Muscle layer of colon (tissue), 2 donors: ENCODE results near the gene SP100.
"Not testable (repeated sequence)": the region's sequence is repeated elsewhere in the genome, so short reads cannot be mapped to it uniquely, and the experiment has no call there.

Experiments
- H3K27ac ChIP-seq: one replicate; pipeline ENCODE4 v1.7.0; 2013; ENCODE audit warnings: low read depth, mild to moderate bottlenecking, low read length, moderate library complexity
- H3K27me3 ChIP-seq, 2 donors: one replicate each; pipeline ENCODE4 v1.7.0; 2013; ENCODE audit warnings: low read length in 2 of 2, mild to moderate bottlenecking in 2 of 2; ENCODE audit not compliant: insufficient read depth in 2 of 2, control insufficient read depth in 1 of 2
- H3K36me3 ChIP-seq: one replicate; pipeline ENCODE4 v1.7.0; 2013; ENCODE audit warnings: mild to moderate bottlenecking, low read length; ENCODE audit not compliant: insufficient read depth
- H3K4me1 ChIP-seq: one replicate; pipeline ENCODE4 v1.7.0; 2013; ENCODE audit warnings: mild to moderate bottlenecking, low read length; ENCODE audit not compliant: insufficient read depth
- H3K4me3 ChIP-seq, 2 donors: one replicate each; pipeline ENCODE4 v1.7.0; 2013; ENCODE audit warnings: low read length in 2 of 2, low read depth in 1 of 2, mild to moderate bottlenecking in 1 of 2, moderate library complexity in 1 of 2
- H3K9ac ChIP-seq: one replicate; pipeline ENCODE4 v1.7.0; 2013; ENCODE audit warnings: low read length
- H3K9me3 ChIP-seq: one replicate; pipeline ENCODE4 v1.7.0; 2013; ENCODE audit warnings: mild to moderate bottlenecking, low read length
- donor health status: abdominal sarcoma.
- donor health status: Adenocarcinoma of cecum.

The SP100 gene

GRCh38 chr2:230422149-230422548 lies 6.1 kb downstream of the SP100 start:
- Histone ChIP-seq H3K9me3 (no peaks in the 10 kb centered on the region), H3K36me3 (peaks cover 3% of the 10 kb centered on the region), H3K4me1 (peaks cover 25% of the 10 kb centered on the region), H3K9ac (no peak overlapping the region), H3K27me3 (no peaks in the 10 kb centered on the region), H3K27ac (no peak overlapping the region), H3K4me3 (no peak overlapping the region)

GRCh38 chr2:230423851-230424458 lies 8.0 kb downstream of the SP100 start:
- Histone ChIP-seq H3K27me3 (no peaks in the 10 kb centered on the region), H3K9me3 (no peaks in the 10 kb centered on the region), H3K36me3 (peaks cover 3% of the 10 kb centered on the region), H3K4me1 (peaks cover 8% of the 10 kb centered on the region), H3K27ac (no peak overlapping the region), H3K9ac (no peak overlapping the region), H3K4me3 (no peak overlapping the region)

- Histone ChIP-seq H3K36me3 (peaks cover 3% of the 10 kb centered on the region), H3K9ac (no peak overlapping the region), H3K4me1 (peaks cover 8% of the 10 kb centered on the region), H3K27ac (no peak overlapping the region), H3K4me3 (no peak overlapping the region), H3K27me3 (no peaks in the 10 kb centered on the region), H3K9me3 (no peaks in the 10 kb centered on the region)
Measured at GRCh38 chr2:230425377-230425776, 9.4 kb downstream of the SP100 start.

GRCh38 chr2:230429513-230429912 lies 13.5 kb downstream of the SP100 start:
- no peaks in the 10 kb centered on the region for H3K27me3 ChIP-seq
- no peaks in the 10 kb centered on the region for H3K9me3 ChIP-seq
- H3K27ac ChIP-seq = no peak overlapping the region
- H3K36me3 ChIP-seq = no peaks in the 10 kb centered on the region
- H3K9ac ChIP-seq = no peak overlapping the region
- no peak overlapping the region for H3K4me3 ChIP-seq
- H3K4me1 ChIP-seq = no peaks in the 10 kb centered on the region

- Histone ChIP-seq H3K4me1 (no peaks in the 10 kb centered on the region), H3K4me3 (no peak overlapping the region), H3K36me3 (no peaks in the 10 kb centered on the region), H3K9ac (no peak overlapping the region), H3K27me3 (no peaks in the 10 kb centered on the region), H3K27ac (no peak overlapping the region), H3K9me3 (no peaks in the 10 kb centered on the region)
Measured at GRCh38 chr2:230430957-230431910, 15.2 kb downstream of the SP100 start.

GRCh38 chr2:230434677-230435324 lies 18.8 kb downstream of the SP100 start:
- H3K4me3 ChIP-seq = no peak overlapping the region
- H3K27me3 ChIP-seq = no peaks in the 10 kb centered on the region
- H3K9me3 ChIP-seq = no peaks in the 10 kb centered on the region
- H3K27ac ChIP-seq = no peak overlapping the region
- no peaks in the 10 kb centered on the region for H3K36me3 ChIP-seq
- H3K4me1 ChIP-seq = no peaks in the 10 kb centered on the region
- no peak overlapping the region for H3K9ac ChIP-seq

- Histone ChIP-seq H3K36me3 (no peaks in the 10 kb centered on the region), H3K4me3 (no peak overlapping the region), H3K27ac (no peak overlapping the region), H3K9ac (no peak overlapping the region), H3K9me3 (no peaks in the 10 kb centered on the region), H3K4me1 (no peaks in the 10 kb centered on the region), H3K27me3 (no peaks in the 10 kb centered on the region)
Measured at GRCh38 chr2:230435431-230435830, 19.4 kb downstream of the SP100 start.

GRCh38 chr2:230439121-230439520 lies 23.1 kb downstream of the SP100 start:
- H3K36me3 ChIP-seq, H3K27ac ChIP-seq, H3K4me3 ChIP-seq: not testable (repeated sequence)

GRCh38 chr2:230439590-230439989 lies 23.6 kb downstream of the SP100 start:
- Histone ChIP-seq H3K9me3 (no peaks in the 10 kb centered on the region), H3K27me3 (no peaks in the 10 kb centered on the region), H3K27ac (no peak overlapping the region), H3K4me3 (no peak overlapping the region), H3K4me1 (no peaks in the 10 kb centered on the region), H3K36me3 (peaks cover 4% of the 10 kb centered on the region), H3K9ac (no peak overlapping the region)

More at GRCh38 chr2:230439121-230439520, 23.1 kb downstream of the SP100 start:
- H3K27me3 ChIP-seq, H3K9ac ChIP-seq, H3K4me1 ChIP-seq, H3K9me3 ChIP-seq: not testable (repeated sequence)

- Histone ChIP-seq H3K36me3 (peaks cover 10% of the 10 kb centered on the region), H3K4me1 (no peaks in the 10 kb centered on the region), H3K27me3 (no peaks in the 10 kb centered on the region), H3K9me3 (no peaks in the 10 kb centered on the region), H3K4me3 (no peak overlapping the region), H3K27ac (no peak overlapping the region), H3K9ac (no peak overlapping the region)
Measured at GRCh38 chr2:230441227-230441897, 25.4 kb downstream of the SP100 start.

GRCh38 chr2:230443541-230443940 lies 27.5 kb downstream of the SP100 start:
- no peak overlapping the region for H3K4me3 ChIP-seq
- H3K9ac ChIP-seq = no peak overlapping the region
- peaks cover 31% of the 10 kb centered on the region for H3K36me3 ChIP-seq
- H3K27me3 ChIP-seq = no peaks in the 10 kb centered on the region
- H3K27ac ChIP-seq = no peak overlapping the region
- no peaks in the 10 kb centered on the region for H3K9me3 ChIP-seq
- H3K4me1 ChIP-seq = no peaks in the 10 kb centered on the region
